ENCODE data around the gene DLG4. TPM values are rescaled to one million over a fixed set of nuclear protein-coding genes. Genes with fewer than 3 reads are reported as not detected.

DLG4 gene
- total and polyA plus RNA-seq, 2 donors (not counting 1 experiment from before 2014, with no cell fraction given) = 2.0 to 12.5 TPM

DNA sequence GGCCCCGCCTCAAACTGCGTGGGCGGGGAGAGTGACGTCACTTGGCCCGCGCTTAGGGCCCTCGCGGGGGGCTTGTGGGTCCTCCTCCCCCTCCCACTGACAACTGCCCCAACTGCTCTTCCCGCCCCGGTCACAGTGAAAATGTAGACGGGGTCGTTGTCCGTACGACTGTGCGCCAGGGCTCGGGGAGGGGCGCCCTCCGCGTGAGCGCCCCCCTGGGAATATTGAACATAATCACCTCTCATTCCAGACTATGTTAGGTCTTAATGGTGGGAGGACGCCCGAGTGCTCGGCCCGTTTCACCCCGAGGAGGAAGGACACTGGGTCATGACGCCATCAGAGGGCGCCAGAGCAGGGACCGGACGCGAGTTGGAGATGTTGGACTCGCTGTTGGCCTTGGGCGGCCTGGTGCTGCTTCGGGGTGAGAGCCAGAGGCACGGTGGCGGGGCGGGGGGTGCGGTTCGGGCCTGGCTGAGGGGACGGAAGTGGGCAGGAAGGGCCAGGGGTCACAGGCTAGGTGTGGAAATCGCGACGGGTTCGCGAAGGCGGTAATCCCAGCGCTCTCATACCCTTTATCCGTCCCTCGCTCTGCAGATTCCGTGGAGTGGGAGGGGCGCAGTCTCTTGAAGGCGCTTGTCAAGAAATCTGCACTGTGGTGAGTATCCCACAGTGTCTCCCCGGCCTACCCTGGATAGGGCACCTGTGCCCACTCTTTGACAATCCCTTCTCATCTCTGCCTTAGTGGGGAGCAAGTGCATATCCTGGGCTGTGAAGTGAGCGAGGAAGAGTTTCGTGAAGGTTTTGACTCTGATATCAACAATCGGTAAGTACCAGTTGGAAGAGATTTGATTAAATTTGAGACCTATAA is 32.8 kb upstream of the DLG4 start, which contains the start of gene ELP5:
ELP5 (plus strand) TSS at position 40 of the 868 bp plus-strand sequence; CDS start at position 376, 336 bp downstream.
- TF ChIP-seq, protein P1, sequence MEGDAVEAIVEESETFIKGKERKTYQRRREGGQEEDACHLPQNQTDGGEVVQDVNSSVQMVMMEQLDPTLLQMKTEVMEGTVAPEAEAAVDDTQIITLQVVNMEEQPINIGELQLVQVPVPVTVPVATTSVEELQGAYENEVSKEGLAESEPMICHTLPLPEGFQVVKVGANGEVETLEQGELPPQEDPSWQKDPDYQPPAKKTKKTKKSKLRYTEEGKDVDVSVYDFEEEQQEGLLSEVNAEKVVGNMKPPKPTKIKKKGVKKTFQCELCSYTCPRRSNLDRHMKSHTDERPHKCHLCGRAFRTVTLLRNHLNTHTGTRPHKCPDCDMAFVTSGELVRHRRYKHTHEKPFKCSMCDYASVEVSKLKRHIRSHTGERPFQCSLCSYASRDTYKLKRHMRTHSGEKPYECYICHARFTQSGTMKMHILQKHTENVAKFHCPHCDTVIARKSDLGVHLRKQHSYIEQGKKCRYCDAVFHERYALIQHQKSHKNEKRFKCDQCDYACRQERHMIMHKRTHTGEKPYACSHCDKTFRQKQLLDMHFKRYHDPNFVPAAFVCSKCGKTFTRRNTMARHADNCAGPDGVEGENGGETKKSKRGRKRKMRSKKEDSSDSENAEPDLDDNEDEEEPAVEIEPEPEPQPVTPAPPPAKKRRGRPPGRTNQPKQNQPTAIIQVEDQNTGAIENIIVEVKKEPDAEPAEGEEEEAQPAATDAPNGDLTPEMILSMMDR (IDR thresholded peaks at IDR 0.05) = no peak
- TF ChIP-seq EZH2 (IDR thresholded peaks at IDR 0.05; ENCODE audit: borderline replicate concordance, insufficient read depth, low read depth, low read length, poor library complexity, severe bottlenecking) = no peak
- CTCF ChIA-PET = interaction anchor here (0.8 to 1.6 kb wide), 3 partner anchors 11 to 44 kb away, joined by 3 to 6 read pairs (median 3); partner anchors contain the start of gene PHF23
- Histone ChIP-seq H3K4me1 (ENCODE audit: control insufficient read depth in 2 of 2, insufficient read depth in 2 of 2, low read length in 2 of 2) (peaks cover 30 to 33% of the 10 kb centered on the region in 2 donors), H3K79me2 (ENCODE audit: control insufficient read depth, insufficient read depth, low read length) (peaks cover 52% of the 10 kb centered on the region), H4K20me1 (ENCODE audit: control insufficient read depth, insufficient read depth, low read length, poor library complexity, severe bottlenecking) (peaks cover 11% of the 10 kb centered on the region), H2AFZ (ENCODE audit: insufficient read depth, low read depth, low read length, poor library complexity, severe bottlenecking) (peak within 1 kb of the TSS; percentile 86), H3K4me3 (ENCODE audit: control extremely low read depth in 1 of 5, extremely low read depth in 1 of 5, insufficient read depth in 1 of 5, low read depth in 2 of 5, low read length in 4 of 5) (peak within 1 kb of the TSS; percentile 69 to 90 (median 78)), H3K9ac (ENCODE audit: low read length) (peak within 1 kb of the TSS; percentile 94), H3K36me3 (replicated peaks in 1 of 2; ENCODE audit: control extremely low read depth in 1 of 2, control insufficient read depth in 1 of 2, extremely low read depth in 1 of 2, insufficient read depth in 2 of 2, low read length in 1 of 2) (peaks cover 6 to 33% of the 10 kb centered on the region in 2 experiments), H3K27ac (ENCODE audit: low read length in 2 of 2) (peak within 1 kb of the TSS; percentile 98 to 100), H3K4me2 (replicated peaks; ENCODE audit: low read depth, low read length, poor library complexity, severe bottlenecking) (peak within 1 kb of the TSS; percentile 99), H3K9me3 (ENCODE audit: control extremely low read depth in 1 of 3, control insufficient read depth in 2 of 3, insufficient read depth in 1 of 3, low read length in 2 of 3) (no peaks in the 10 kb centered on the region), H3K27me3 (replicated peaks in 1 of 4; ENCODE audit: control extremely low read depth in 1 of 4, control insufficient read depth in 3 of 4, insufficient read depth in 4 of 4, low read length in 3 of 4) (no peaks in the 10 kb centered on the region)
- WGBS (ENCODE audit: insufficient coverage) = under 1% methylated on average over 47 of the region's 55 CpGs
- POLR2A ChIA-PET = interaction anchor here (0.8 to 3.6 kb wide), 5 partner anchors 10 to 375 kb away, joined by 3 to 26 read pairs (median 7); partner anchors contain the start of genes ACADVL, DLG4, GABARAP and NEURL4
- intact Hi-C loops (cut with micrococcal nuclease) = loop anchor here (1.0 to 5.0 kb wide), 10 partner anchors 38 to 605 kb away; partner anchors contain the start of genes CYB5D1, EIF5A, NAA38 and NEURL4
- H3K4me3 Mint-ChIP-seq = peak within 1 kb of the TSS; percentile 98
- DNase-seq = peak; percentile 100
- H3K27me3 Mint-ChIP-seq = no peaks in the 10 kb centered on the region
- H3K27ac Mint-ChIP-seq = peak within 1 kb of the TSS; percentile 100
- peaks cover 44% of the 10 kb centered on the region for H3K4me1 Mint-ChIP-seq
- H3K9me3 Mint-ChIP-seq (ENCODE audit: insufficient read depth) = no peaks in the 10 kb centered on the region
- peak; percentile 64 for ATAC-seq (ENCODE audit: low read depth)

Data from B cell (primary cell).